Panc1 (cell line): ENCODE data around the gene MT1B. TPM values are rescaled to one million over a fixed set of nuclear protein-coding genes. Genes with fewer than 3 reads are reported as not detected.
"Not testable (repeated sequence)": the region's sequence is repeated elsewhere in the genome, so short reads cannot be mapped to it uniquely, and the experiment has no call there.

ENCODE experiments used
- ATAC-seq: fragments of 200-7000 bp; cut with Tn5 transposase; 2 replicates; pipeline ENCODE4 v1.9.1; 2020; ENCODE audit warnings: mild to moderate bottlenecking, moderate library complexity
- BruUV-seq: library from RNA; stranded (reverse); fragments of 400-500 nt; replicated peaks from 2 replicates; lab custom pipeline; 2021; lab: Mats Ljungman, UMichigan
- CTCF ChIA-PET: fragments of 300-600 bp; sonication (Branson Sonifier 250); formaldehyde crosslinking; loops from one replicate; lab custom pipeline; 2022; ENCODE audit warnings: antibody characterized with exemption; lab: Charles Lee
- POLR2A ChIA-PET: fragments of 300-600 bp; sonication (Branson Sonifier 250); formaldehyde crosslinking; loops from one replicate; lab custom pipeline; 2022; ENCODE audit warnings: antibody characterized with exemption; lab: Charles Lee
- DNase-seq: peaks from one replicate; pipeline ENCODE4 v3.0.0-alpha.2; 2010; ENCODE audit warnings: low read depth, low spot score
- H3K27ac ChIP-seq: 2 replicates; pipeline ENCODE4 v1.5.1; 2011; ENCODE audit warnings: mild to moderate bottlenecking, low read length, inconsistent platforms
- H3K27me3 ChIP-seq: fragments of 200-500 bp; sonication (Bioruptor generic); 2 replicates; pipeline ENCODE4 v1.6.0; 2014; ENCODE audit warnings: low read length, inconsistent platforms; ENCODE audit not compliant: control insufficient read depth, insufficient read depth
- H3K36me3 ChIP-seq: fragments of 200-500 bp; sonication (Bioruptor generic); 2 replicates; pipeline ENCODE4 v1.5.1; 2014; ENCODE audit warnings: inconsistent platforms, mild to moderate bottlenecking, low read length, moderate library complexity; ENCODE audit not compliant: control insufficient read depth, insufficient read depth
- H3K4me1 ChIP-seq: 2 replicates; pipeline ENCODE4 v1.5.1; 2011; ENCODE audit warnings: inconsistent platforms, mild to moderate bottlenecking, low read length, moderate library complexity; ENCODE audit not compliant: control insufficient read depth, insufficient read depth
- H3K4me3 ChIP-seq, 2 experiments: 2 replicates each; pipeline ENCODE4 v1.5.1; 2011 to 2012; ENCODE audit warnings: low read depth in 2 of 2, low read length in 2 of 2, mild to moderate bottlenecking in 2 of 2, inconsistent platforms in 1 of 2, moderate library complexity in 1 of 2
- H3K9me3 ChIP-seq: fragments of 200-500 bp; sonication (Bioruptor generic); 2 replicates; pipeline ENCODE4 v1.5.1; 2014; ENCODE audit warnings: low read depth, mild to moderate bottlenecking, inconsistent platforms, low read length, moderate library complexity; ENCODE audit not compliant: control insufficient read depth, insufficient read depth
- POLR2AphosphoS5 ChIP-seq: IDR thresholded peaks from 2 replicates; pipeline ENCODE4 v1.6.1; 2012; ENCODE audit warnings: mild to moderate bottlenecking, low read depth, low read length, moderate library complexity
- SIN3A ChIP-seq: IDR thresholded peaks from 2 replicates; pipeline ENCODE4 v1.6.1; 2012; ENCODE audit warnings: low read depth, mild to moderate bottlenecking, low read length, moderate library complexity, borderline replicate concordance; ENCODE audit not compliant: insufficient read depth
- TCF7L2 ChIP-seq: IDR thresholded peaks from 2 replicates; pipeline ENCODE4 v1.6.1; 2011; ENCODE audit warnings: mild to moderate bottlenecking, low read depth, low read length, inconsistent platforms
- in situ Hi-C: cut with HindIII; loops from 2 replicates; pipeline ENCODE4 v1.10.0; 2016; ENCODE audit warnings: low sequenced_read_pairs, low pct_unique_long_range_greater_than_20kb
- intact Hi-C: fragments of 100-400 bp; cut with micrococcal nuclease; formaldehyde crosslinking; loops from one replicate; pipeline ENCODE4 v1.10.0; 2022; ENCODE audit not compliant: unreplicated experiment
- total RNA-seq: library from RNA; stranded (reverse); gene quantifications from one replicate; pipeline ENCODE4 v1.2.1, GENCODE V29; 2021; ENCODE audit not compliant: unreplicated experiment
- TF ChIP-seq, protein P1 (sequence below): fragments of 450-650 bp; IDR thresholded peaks from 2 replicates; pipeline ENCODE4 v1.5.1; 2017; ENCODE audit warnings: mild to moderate bottlenecking
- TF ChIP-seq, protein P2 (sequence below), 2 experiments: IDR thresholded peaks; 2 replicates each; pipeline ENCODE4 v1.6.1; 2011 to 2012; ENCODE audit warnings: low read depth in 2 of 2, control low read depth in 1 of 2, low read length in 1 of 2, mild to moderate bottlenecking in 1 of 2, moderate library complexity in 1 of 2; ENCODE audit not compliant: insufficient read depth in 1 of 2

Gene MT1B
- total RNA-seq, 1 experiment from 2014 or later: not detected

DNA sequence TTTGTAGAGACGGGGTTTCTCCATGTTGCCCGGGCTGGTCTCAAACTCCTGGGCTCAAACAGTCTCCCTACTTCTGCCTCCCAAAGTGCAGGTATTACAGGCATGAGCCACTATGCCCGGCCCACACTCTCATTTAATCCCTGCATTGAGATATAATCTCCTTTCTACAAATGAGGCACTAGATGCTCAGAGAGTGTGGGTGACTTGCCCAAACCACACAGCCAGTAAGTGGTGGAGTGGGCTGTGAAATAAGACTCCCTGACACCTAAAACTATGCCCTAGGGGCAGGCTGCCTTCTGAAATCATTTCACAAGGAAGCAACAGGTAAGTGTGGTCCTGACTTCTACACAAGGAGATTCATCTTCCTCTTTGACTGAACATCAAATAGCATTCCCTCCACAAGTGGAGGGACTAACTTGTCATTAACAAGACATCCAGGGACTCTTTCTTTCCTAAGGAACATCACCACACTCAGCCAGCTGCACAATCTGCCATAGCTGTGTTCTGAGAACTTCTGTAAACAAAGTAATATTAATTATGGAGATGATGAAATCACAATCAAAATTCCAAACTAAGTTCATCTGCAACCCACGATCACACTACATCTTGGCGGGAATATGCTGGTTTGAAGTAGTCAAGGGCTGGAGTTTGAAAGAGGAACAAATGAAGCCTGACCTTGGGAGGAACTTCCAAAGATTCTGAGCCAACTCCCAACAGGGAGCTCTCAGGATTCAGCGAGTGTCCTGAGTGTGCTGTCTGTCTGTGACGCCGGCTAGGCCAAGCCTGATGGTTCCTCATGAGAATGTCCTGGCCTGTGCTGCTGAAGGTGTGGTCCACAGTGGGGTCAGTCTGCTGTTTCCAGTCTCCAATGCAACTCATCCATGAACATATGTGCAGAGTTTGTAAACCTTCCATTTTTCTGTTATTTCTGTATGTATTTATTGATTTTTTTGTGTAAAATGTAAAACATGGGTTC is 13.9 kb downstream of the MT1B start:
- H3K4me1 ChIP-seq, intact Hi-C loops, H3K9me3 ChIP-seq, H3K4me3 ChIP-seq, H3K36me3 ChIP-seq, POLR2A ChIA-PET, DNase-seq, ATAC-seq, H3K27me3 ChIP-seq, H3K27ac ChIP-seq, BruUV-seq, in situ Hi-C loops, CTCF ChIA-PET: not testable (repeated sequence)

DNA sequence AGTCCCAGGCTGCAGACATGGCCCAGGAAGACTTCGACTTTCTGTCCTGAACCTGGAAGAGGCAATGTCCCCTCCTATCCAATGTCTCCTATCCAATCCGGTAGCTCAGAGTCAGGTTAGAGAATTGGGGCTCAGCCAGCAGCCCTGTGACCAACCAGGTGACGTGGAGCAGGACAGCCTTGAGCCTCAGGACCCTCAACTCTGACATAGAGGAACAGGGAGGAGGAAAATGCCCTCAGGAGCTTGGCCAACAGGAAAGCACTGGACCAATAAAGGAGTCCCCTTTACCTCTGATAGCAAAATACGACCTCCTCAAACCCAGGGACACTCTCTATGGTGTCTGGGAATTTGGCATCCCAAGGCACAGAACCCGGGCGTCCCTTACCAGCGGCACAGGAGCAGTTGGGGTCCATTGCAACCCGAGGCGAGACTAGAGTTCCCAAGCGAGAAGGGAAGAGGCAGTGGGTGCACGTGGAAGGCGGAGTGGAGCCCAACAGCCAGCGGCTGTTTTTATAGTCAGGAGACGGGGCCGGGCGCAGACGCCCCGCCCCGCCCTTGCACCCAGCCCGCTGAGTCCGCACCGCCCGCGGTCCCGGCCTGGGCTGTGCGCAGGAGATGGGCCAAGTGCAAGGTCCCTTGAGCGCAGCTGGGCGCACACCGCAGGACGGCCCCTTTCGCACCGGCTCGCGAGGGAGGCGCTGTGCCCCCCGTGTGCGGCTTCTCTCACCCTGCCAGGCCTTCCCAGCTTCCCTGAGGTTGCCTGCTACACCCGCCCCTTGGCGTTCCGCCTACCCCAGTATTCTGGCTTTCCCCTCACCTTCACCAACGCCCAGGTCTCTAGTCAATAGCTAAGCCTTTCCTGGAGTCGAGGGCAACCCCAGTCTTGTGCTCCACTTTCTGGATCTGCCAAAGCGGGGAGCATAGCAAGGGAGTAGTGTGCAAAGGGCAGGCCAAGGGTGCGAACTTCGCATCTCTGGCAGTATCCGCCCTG is 16.2 kb downstream of the MT1B start, which contains the start of gene MT1G:
Gene MT1G (minus strand): TSS at position 485 of the 991 bp plus-strand sequence. CDS start 72 bp downstream, at position 413.
- BruUV-seq: no TSS peak
- no peaks in the 10 kb centered on the region for H3K27me3 ChIP-seq
- H3K4me1 ChIP-seq: no peaks in the 10 kb centered on the region
- DNase-seq (no peak), ATAC-seq (no peak)
- no peaks in the 10 kb centered on the region for H3K36me3 ChIP-seq
- in situ Hi-C loops (no loop called here), intact Hi-C loops (no loop called here)
- ChIA-PET POLR2A (interaction anchor here (0.6 kb wide), 1 partner anchor 41 kb away, joined by 3 read pairs; no protein-coding TSS in a partner anchor), CTCF (no interaction called here)
- H3K27ac ChIP-seq: no peak within 1 kb of the TSS
- H3K9me3 ChIP-seq: no peaks in the 10 kb centered on the region
- TF ChIP-seq, protein P1, sequence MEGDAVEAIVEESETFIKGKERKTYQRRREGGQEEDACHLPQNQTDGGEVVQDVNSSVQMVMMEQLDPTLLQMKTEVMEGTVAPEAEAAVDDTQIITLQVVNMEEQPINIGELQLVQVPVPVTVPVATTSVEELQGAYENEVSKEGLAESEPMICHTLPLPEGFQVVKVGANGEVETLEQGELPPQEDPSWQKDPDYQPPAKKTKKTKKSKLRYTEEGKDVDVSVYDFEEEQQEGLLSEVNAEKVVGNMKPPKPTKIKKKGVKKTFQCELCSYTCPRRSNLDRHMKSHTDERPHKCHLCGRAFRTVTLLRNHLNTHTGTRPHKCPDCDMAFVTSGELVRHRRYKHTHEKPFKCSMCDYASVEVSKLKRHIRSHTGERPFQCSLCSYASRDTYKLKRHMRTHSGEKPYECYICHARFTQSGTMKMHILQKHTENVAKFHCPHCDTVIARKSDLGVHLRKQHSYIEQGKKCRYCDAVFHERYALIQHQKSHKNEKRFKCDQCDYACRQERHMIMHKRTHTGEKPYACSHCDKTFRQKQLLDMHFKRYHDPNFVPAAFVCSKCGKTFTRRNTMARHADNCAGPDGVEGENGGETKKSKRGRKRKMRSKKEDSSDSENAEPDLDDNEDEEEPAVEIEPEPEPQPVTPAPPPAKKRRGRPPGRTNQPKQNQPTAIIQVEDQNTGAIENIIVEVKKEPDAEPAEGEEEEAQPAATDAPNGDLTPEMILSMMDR: no peak
- TF ChIP-seq, protein P2, sequence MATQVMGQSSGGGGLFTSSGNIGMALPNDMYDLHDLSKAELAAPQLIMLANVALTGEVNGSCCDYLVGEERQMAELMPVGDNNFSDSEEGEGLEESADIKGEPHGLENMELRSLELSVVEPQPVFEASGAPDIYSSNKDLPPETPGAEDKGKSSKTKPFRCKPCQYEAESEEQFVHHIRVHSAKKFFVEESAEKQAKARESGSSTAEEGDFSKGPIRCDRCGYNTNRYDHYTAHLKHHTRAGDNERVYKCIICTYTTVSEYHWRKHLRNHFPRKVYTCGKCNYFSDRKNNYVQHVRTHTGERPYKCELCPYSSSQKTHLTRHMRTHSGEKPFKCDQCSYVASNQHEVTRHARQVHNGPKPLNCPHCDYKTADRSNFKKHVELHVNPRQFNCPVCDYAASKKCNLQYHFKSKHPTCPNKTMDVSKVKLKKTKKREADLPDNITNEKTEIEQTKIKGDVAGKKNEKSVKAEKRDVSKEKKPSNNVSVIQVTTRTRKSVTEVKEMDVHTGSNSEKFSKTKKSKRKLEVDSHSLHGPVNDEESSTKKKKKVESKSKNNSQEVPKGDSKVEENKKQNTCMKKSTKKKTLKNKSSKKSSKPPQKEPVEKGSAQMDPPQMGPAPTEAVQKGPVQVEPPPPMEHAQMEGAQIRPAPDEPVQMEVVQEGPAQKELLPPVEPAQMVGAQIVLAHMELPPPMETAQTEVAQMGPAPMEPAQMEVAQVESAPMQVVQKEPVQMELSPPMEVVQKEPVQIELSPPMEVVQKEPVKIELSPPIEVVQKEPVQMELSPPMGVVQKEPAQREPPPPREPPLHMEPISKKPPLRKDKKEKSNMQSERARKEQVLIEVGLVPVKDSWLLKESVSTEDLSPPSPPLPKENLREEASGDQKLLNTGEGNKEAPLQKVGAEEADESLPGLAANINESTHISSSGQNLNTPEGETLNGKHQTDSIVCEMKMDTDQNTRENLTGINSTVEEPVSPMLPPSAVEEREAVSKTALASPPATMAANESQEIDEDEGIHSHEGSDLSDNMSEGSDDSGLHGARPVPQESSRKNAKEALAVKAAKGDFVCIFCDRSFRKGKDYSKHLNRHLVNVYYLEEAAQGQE (IDR thresholded peaks at IDR 0.05; ENCODE audit: insufficient read depth in 1 of 2, low read depth in 2 of 2, low read length in 1 of 2): no peak
- TF ChIP-seq POLR2AphosphoS5: no peak
- no peak for TF ChIP-seq SIN3A
- no peak for TF ChIP-seq TCF7L2
- H3K4me3 ChIP-seq: no peak within 1 kb of the TSS
